C4-2B (cell line): Measurements from ENCODE around the gene PUSL1.
A peak's percentile ranks its signal among the peaks of the same experiment; 100 is the strongest.

ENCODE experiments used
- H3K27ac ChIP-seq: fragments of 450-650 bp; 2 replicates; pipeline ENCODE4 v1.5.1; 2017
- ZFX ChIP-seq: fragments of 450-650 bp; IDR thresholded peaks from 2 replicates; pipeline ENCODE4 v1.6.1; 2017
- TF ChIP-seq, protein P1 (sequence below): fragments of 450-650 bp; conservative IDR thresholded peaks from 2 replicates; pipeline ENCODE4 v1.5.1; 2017; ENCODE audit warnings: mild to moderate bottlenecking

PUSL1 gene

DNA sequence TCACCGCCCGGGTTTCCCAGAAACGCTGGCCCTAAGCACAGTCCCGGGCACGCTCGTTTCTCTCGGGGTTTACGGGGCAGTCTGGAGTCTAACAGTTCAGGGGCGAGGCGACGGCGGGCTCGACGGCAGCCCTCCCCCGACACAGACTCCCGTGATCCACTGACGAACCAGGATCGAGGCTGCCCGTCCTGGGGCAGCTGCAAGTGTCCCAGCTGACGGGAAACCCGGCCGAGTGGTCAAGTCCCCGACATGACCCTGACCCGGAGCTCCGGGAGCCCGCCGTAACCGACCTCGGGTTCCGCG is 35.2 kb upstream of the PUSL1 start:
- TF ChIP-seq ZFX, result no peak
- TF ChIP-seq, protein P1, sequence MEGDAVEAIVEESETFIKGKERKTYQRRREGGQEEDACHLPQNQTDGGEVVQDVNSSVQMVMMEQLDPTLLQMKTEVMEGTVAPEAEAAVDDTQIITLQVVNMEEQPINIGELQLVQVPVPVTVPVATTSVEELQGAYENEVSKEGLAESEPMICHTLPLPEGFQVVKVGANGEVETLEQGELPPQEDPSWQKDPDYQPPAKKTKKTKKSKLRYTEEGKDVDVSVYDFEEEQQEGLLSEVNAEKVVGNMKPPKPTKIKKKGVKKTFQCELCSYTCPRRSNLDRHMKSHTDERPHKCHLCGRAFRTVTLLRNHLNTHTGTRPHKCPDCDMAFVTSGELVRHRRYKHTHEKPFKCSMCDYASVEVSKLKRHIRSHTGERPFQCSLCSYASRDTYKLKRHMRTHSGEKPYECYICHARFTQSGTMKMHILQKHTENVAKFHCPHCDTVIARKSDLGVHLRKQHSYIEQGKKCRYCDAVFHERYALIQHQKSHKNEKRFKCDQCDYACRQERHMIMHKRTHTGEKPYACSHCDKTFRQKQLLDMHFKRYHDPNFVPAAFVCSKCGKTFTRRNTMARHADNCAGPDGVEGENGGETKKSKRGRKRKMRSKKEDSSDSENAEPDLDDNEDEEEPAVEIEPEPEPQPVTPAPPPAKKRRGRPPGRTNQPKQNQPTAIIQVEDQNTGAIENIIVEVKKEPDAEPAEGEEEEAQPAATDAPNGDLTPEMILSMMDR, result no peak
- H3K27ac ChIP-seq, result peak overlapping the region; percentile 95

DNA sequence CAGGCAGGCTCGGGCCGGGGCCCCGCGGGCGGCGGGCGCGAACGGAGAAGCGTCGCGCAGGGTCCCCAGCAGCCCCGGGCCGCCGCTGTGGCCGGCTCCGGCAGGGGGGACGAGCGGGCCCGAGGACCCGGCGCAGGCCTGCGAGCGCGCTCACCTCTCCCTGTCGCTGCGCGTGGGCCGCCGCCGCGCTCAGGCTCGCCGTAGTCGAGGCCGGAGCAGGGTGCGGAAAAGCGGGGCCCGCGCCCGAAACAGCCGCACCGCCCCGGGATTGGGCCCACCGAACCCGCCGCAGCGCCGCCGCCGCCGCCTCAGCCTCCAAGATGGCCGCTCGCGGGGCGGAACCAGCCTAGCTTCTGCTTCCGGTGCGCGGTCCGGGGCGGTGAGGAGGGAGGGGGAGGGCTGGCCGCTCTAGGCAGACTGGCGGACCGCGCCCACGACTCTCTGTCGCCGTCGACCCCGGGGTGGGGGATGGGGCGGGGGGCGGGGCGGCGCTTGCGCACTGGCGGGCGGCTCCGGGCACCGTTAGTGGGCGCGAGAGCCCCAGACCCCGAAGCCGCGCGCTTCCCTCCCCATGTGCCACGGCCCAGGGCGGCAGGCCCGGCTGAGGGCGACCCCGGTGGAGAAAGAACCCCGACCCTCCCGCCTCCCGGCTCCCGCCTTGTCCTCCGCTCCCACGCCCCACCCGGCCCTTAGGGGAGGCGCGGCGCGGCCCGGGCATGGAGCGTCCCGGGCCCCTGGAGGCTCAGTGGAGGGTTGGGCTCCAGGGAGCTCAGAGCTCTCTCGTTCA is 34.7 kb upstream of the PUSL1 start, which contains the start of gene UBE2J2:
UBE2J2 (minus strand) TSS at position 343 of the 787 bp plus-strand sequence. CDS start 5,862 bp downstream, outside the sequence.
- TF ChIP-seq, protein P1, result no peak
- peak; percentile 98 for TF ChIP-seq ZFX
- peak within 1 kb of the TSS; percentile 95 for H3K27ac ChIP-seq

DNA sequence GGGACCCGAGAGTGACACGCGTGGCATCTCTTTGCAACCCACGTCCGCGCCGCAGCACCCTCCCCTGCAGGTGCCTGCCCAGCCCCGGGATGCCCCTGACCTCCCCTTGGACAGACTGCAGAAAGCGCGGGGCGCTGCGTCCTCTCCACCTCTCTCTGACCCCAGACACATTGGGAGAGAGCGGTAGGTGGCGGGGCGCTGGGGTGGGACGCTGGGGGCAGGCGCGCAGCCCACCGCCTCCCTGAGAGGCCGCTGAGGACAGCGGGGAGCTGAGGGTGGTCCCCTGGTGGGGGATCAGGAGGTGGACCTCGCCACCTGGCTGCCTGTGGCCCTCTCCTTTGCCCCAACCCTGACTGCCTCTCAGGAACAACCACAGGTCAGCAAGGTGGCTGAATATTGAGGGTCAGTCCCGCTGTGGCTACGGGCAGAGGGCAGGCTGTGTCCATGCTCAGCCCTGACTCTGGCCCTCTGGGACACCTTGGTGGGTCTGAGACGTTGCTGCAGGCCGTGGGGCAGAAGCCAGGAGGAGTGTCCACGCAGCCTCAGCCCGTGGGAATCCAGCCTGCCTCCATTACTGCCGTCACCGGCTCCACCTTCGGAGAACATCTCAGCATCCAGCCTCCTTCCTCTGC is 34.0 kb upstream of the PUSL1 start:
- H3K27ac ChIP-seq, result peak overlapping the region; percentile 95

DNA sequence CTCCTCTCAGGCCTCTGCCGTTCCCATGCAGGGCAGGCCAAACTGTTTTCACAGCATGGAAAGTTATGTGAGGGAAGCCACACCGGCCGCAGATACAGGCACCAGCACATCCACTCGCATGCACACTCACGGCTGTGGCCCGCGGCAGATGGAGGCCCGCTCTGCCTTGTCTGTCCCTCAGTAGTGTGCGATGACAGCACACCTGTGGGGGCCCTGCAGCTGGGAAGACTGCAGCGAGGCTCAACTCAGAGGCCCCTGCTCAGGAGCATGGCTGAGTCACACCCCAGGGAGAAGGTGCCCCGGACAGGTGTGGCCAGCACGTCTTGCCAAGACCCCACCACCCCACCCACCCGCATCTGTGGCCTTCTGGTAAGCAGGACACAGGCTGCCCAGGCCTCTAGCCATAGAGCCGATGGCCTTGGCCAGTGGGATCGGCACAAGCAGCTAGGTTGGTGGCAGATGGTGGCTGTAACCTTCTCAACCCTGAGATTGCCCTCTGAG is 33.4 kb upstream of the PUSL1 start:
- TF ChIP-seq ZFX, result no peak

More for the DNA sequence above, 34.0 kb upstream of the PUSL1 start:
- TF ChIP-seq, protein P1, result no peak
- TF ChIP-seq ZFX, result no peak

DNA sequence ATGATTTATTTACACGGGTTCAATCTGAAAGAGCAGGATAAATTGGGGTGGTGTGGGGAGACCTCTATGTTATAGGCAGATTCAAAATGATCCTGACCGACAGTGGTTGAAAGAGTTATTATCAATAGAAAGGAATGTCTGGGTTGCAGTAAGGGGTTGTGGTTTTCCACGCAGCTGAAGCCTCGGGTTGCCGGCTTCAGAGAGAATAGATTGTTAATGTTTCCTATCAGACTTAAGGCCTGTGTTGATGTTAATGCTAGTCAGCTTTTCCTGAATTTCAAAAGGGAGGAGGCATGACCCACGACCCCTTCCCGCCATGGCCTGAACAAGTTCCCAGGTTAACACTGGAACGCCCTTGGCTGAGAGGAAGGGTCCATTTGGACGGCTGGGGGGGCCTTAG is 32.6 kb upstream of the PUSL1 start:
- TF ChIP-seq, protein P1, result no peak
- TF ChIP-seq ZFX, result no peak
- H3K27ac ChIP-seq, result no peak overlapping the region

More for the DNA sequence above, 33.4 kb upstream of the PUSL1 start:
- peak overlapping the region; percentile 95; the same call in 1 of the 2 replicates for H3K27ac ChIP-seq

DNA sequence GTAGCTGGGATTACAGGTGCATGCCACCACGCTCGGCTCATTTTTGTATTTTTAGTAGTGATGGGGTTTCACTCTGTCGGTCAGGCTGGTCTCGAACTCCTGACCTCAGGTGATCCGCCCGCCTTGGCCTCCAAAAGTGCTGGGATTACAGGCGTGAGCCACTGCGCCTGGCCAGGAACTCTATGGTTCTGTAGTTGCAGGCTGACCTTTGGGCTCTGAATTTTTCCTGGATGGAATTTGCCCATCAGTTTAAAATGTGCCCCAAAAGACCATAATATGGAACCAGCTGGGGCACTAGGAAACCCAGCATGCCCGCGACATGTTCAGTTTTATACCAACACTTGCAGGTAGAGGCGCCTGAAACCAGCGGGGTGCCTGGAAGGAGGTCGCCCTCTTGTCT is 29.8 kb upstream of the PUSL1 start:
- no peak overlapping the region for H3K27ac ChIP-seq
- TF ChIP-seq, protein P1, result no peak
- TF ChIP-seq ZFX, result no peak

DNA sequence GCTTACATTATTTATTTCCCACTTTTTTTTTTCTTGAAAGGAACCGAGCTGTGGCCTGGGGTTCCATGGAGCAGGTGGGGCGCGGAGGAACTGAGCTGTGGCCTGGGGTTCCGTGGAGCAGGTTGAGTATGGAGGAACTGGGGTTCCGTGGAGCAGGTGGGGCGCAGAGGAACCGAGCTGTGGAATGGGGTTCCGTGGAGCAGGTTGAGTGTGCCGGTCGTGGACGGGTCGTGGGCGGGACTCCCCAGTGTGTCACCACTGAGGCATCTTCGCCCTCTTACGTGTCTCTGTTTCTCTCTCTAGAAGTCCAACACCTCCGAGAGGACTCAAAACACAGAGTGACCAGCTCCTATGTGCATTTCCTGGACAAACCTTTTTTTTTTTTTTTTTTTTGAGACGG is 29.4 kb upstream of the PUSL1 start:
- TF ChIP-seq, protein P1, result no peak
- TF ChIP-seq ZFX, result no peak
- no peak overlapping the region for H3K27ac ChIP-seq
